IMR-90 (cell line): ENCODE measurements around the gene PHF21A. TPM values are rescaled to one million over a fixed set of nuclear protein-coding genes. Genes with fewer than 3 reads are reported as not detected.

ENCODE experiments used
- ATAC-seq: fragments of 200-7000 bp; cut with Tn5 transposase; 2 replicates; pipeline ENCODE4 v1.9.1; 2020; ENCODE audit warnings: low read depth, mild to moderate bottlenecking, moderate library complexity
- BruUV-seq: library from RNA; stranded (reverse); fragments of 400-500 nt; replicated peaks from 2 replicates; lab custom pipeline; 2021; lab: Mats Ljungman, UMichigan
- CTCF ChIA-PET: fragments of 300-600 bp; formaldehyde crosslinking; extraction: SDS; loops from one replicate; lab custom pipeline; 2021; ENCODE audit warnings: antibody characterized with exemption; lab: Yijun Ruan, JAX
- POLR2A ChIA-PET: fragments of 300-600 bp; sonication (Branson Sonifier 250); formaldehyde crosslinking; loops from one replicate; lab custom pipeline; 2022; ENCODE audit warnings: antibody characterized with exemption; ENCODE audit not compliant: unreplicated experiment; lab: Charles Lee
- DNase-seq: peaks from one replicate; pipeline ENCODE4 v3.0.0; 2013
- H2AFZ ChIP-seq: replicated peaks from 2 replicates; pipeline ENCODE3; 2013; ENCODE audit warnings: low read length, mild to moderate bottlenecking; ENCODE audit not compliant: poor library complexity
- H2AK5ac ChIP-seq: 2 replicates; pipeline ENCODE4 v1.6.1; 2013; ENCODE audit warnings: low read depth, low read length, inconsistent platforms
- H2AK9ac ChIP-seq: replicated peaks from 2 replicates; pipeline ENCODE3; 2013; ENCODE audit warnings: mild to moderate bottlenecking, low read depth, low read length, moderate library complexity; ENCODE audit not compliant: poor library complexity
- H2BK120ac ChIP-seq: 2 replicates; pipeline ENCODE4 v1.6.1; 2013; ENCODE audit warnings: low read depth, low read length, inconsistent platforms
- H2BK15ac ChIP-seq: 3 replicates; pipeline ENCODE4 v1.6.1; 2013; ENCODE audit warnings: low read depth, low read length, inconsistent platforms
- H2BK20ac ChIP-seq: 2 replicates; pipeline ENCODE4 v1.6.1; 2013; ENCODE audit warnings: low read depth, mild to moderate bottlenecking, inconsistent platforms, low read length, moderate library complexity
- H2BK5ac ChIP-seq: 2 replicates; pipeline ENCODE4 v1.6.1; 2013; ENCODE audit warnings: mild to moderate bottlenecking, low read depth, low read length, inconsistent platforms; ENCODE audit not compliant: poor library complexity, severe bottlenecking
- H3K14ac ChIP-seq: replicated peaks from 2 replicates; pipeline ENCODE4 v1.6.1; 2013; ENCODE audit warnings: low read depth, low read length, inconsistent platforms
- H3K18ac ChIP-seq: 2 replicates; pipeline ENCODE4 v1.6.1; 2013; ENCODE audit warnings: low read depth, low read length, control low read depth
- H3K23ac ChIP-seq: 2 replicates; pipeline ENCODE4 v1.6.1; 2013; ENCODE audit warnings: low read depth, low read length, inconsistent platforms
- H3K27ac ChIP-seq: 2 replicates; pipeline ENCODE4 v1.5.1; 2013; ENCODE audit warnings: mild to moderate bottlenecking, control low read depth, low read length; ENCODE audit not compliant: insufficient read depth
- H3K27me3 ChIP-seq: 2 replicates; pipeline ENCODE4 v1.6.1; 2013; ENCODE audit warnings: low read length; ENCODE audit not compliant: control insufficient read depth, insufficient read depth
- H3K36me3 ChIP-seq: 2 replicates; pipeline ENCODE4 v1.6.1; 2013; ENCODE audit warnings: low read length, mixed read lengths; ENCODE audit not compliant: control insufficient read depth, insufficient read depth
- H3K4ac ChIP-seq: 2 replicates; pipeline ENCODE4 v1.6.1; 2013; ENCODE audit warnings: low read depth, low read length, inconsistent platforms
- H3K4me1 ChIP-seq: 2 replicates; pipeline ENCODE4 v1.6.1; 2013; ENCODE audit warnings: low read length, mixed read lengths; ENCODE audit not compliant: control insufficient read depth, insufficient read depth
- H3K4me2 ChIP-seq: 2 replicates; pipeline ENCODE4 v1.6.1; 2013; ENCODE audit warnings: low read depth, mild to moderate bottlenecking, control low read depth, low read length, moderate library complexity
- H3K4me3 ChIP-seq: 2 replicates; pipeline ENCODE4 v1.5.1; 2013; ENCODE audit warnings: low read depth, mild to moderate bottlenecking, control low read depth, low read length, moderate library complexity; ENCODE audit not compliant: insufficient read depth
- H3K56ac ChIP-seq: 2 replicates; pipeline ENCODE4 v1.6.1; 2013; ENCODE audit warnings: low read length, inconsistent platforms; ENCODE audit not compliant: insufficient read depth; ENCODE audit errors: extremely low read depth
- H3K79me1 ChIP-seq, 2 experiments: 2 replicates each; pipeline ENCODE4 v1.6.1; 2013; ENCODE audit warnings: low read length in 2 of 2, inconsistent platforms in 1 of 2, low read depth in 1 of 2
- H3K9ac ChIP-seq: 2 replicates; pipeline ENCODE4 v1.6.1; 2013; ENCODE audit warnings: low read depth, low read length, control low read depth
- H3K9me1 ChIP-seq: 2 replicates; pipeline ENCODE4 v1.6.1; 2013; ENCODE audit warnings: low read length, inconsistent platforms; ENCODE audit not compliant: insufficient read depth
- H3K9me3 ChIP-seq: 2 replicates; pipeline ENCODE4 v1.6.1; 2013; ENCODE audit warnings: low read length; ENCODE audit not compliant: control insufficient read depth, insufficient read depth
- H4K20me1 ChIP-seq: 2 replicates; pipeline ENCODE4 v1.6.1; 2013; ENCODE audit warnings: low read length, inconsistent platforms; ENCODE audit not compliant: insufficient read depth
- H4K5ac ChIP-seq: 2 replicates; pipeline ENCODE4 v1.6.1; 2013; ENCODE audit warnings: mild to moderate bottlenecking, low read depth, low read length, control low read depth
- H4K8ac ChIP-seq, 2 experiments: 2 replicates each; pipeline ENCODE4 v1.6.1; 2013; ENCODE audit warnings: low read depth in 2 of 2, low read length in 2 of 2, control low read depth in 1 of 2, inconsistent platforms in 1 of 2
- H4K91ac ChIP-seq: 2 replicates; pipeline ENCODE4 v1.6.1; 2013; ENCODE audit warnings: low read depth, low read length, inconsistent platforms; ENCODE audit not compliant: insufficient read depth
- RAD21 ChIP-seq: IDR thresholded peaks from 2 replicates; pipeline ENCODE4 v1.6.1; 2012; ENCODE audit warnings: low read length, improper control_type of control experiment
- WGBS, 2 experiments: methylation state at CpG; one replicate each; pipeline versions ENCODE4 v1.1.5 to v1.1.7; 2013; ENCODE audit warnings: missing lambda C conversion rate in 2 of 2; ENCODE audit not compliant: insufficient read length in 1 of 2; ENCODE audit errors: extremely low coverage in 2 of 2; 5-methylcytosine and 5-hydroxymethylcytosine counted together
- dilution Hi-C: fragments of 300-500 bp; cut with HindIII; formaldehyde crosslinking; loops from one replicate; pipeline ENCODE4 v1.14.3; 2018; ENCODE audit warnings: low sequenced_read_pairs; ENCODE audit not compliant: unreplicated experiment
- in situ Hi-C: fragments of 300-500 bp; cut with MboI; formaldehyde crosslinking; loops from 3 replicates; pipeline ENCODE4 v1.14.3; 2019; ENCODE audit warnings: low sequenced_read_pairs, inconsistent platforms, mixed read lengths
- intact Hi-C: fragments of 100-400 bp; cut with micrococcal nuclease; formaldehyde crosslinking; loops from 2 replicates; pipeline ENCODE4 v1.10.0; 2022
- polyA plus RNA-seq, 3 experiments: library from polyadenylated mRNA; depleted of rRNA; stranded (reverse); fragments of >200 nt; gene quantifications; 2 replicates each; pipeline ENCODE4 v1.2.3, GENCODE V29; 2012; ENCODE audit warnings: low replicate concordance in 1 of 3
- total RNA-seq: library from RNA; depleted of rRNA; stranded (reverse); fragments of >200 nt; gene quantifications from 2 replicates; pipeline ENCODE4 v1.2.3, GENCODE V29; 2012

The PHF21A gene
- total and polyA plus RNA-seq, 2 of the 4 experiments (the other 2 are of a cell fraction), result 9.0 to 20.6 TPM

GRCh38 chr11:46064221-46064620, 57.0 kb downstream of the PHF21A start:
- no peak overlapping the region for H2BK5ac ChIP-seq
- peak; percentile 85 for ATAC-seq
- peak; percentile 64 for DNase-seq
- H3K4ac ChIP-seq, result no peak overlapping the region
- no peak overlapping the region for H4K5ac ChIP-seq
- no peak overlapping the region for H3K56ac ChIP-seq
- intact Hi-C loops, result no loop called here
- no peak for TF ChIP-seq RAD21
- H2AK9ac ChIP-seq, result no peak overlapping the region
- no peak overlapping the region for H4K91ac ChIP-seq
- H3K23ac ChIP-seq, result no peak overlapping the region
- peaks cover 12% of the 10 kb centered on the region; the same call in 1 of the 2 replicates for H4K20me1 ChIP-seq
- dilution Hi-C loops, result no loop called here
- H3K4me1 ChIP-seq, result 0 out of 2 replicates have a peak, but pooled peaks cover 2% of the 10 kb centered on the region
- H2BK15ac ChIP-seq, result no peak overlapping the region
- no peak overlapping the region for H4K8ac ChIP-seq
- no TSS peak for BruUV-seq
- in situ Hi-C loops, result no loop called here
- no peaks in the 10 kb centered on the region for H3K27me3 ChIP-seq
- H3K36me3 ChIP-seq, result peaks cover 7% of the 10 kb centered on the region; the same call in 1 of the 2 replicates
- no peaks in the 10 kb centered on the region for H3K9me3 ChIP-seq
- no peak overlapping the region for H3K27ac ChIP-seq
- no peak overlapping the region for H3K9ac ChIP-seq
- peaks cover 2% of the 10 kb centered on the region for H3K9me1 ChIP-seq
- H2BK120ac ChIP-seq, result no peak overlapping the region
- ChIA-PET POLR2A (no interaction called here), CTCF (interaction anchor here (0.7 kb wide), 1 partner anchor 8 kb away, joined by 3 read pairs; no protein-coding TSS in a partner anchor)
- no peak overlapping the region for H2AFZ ChIP-seq
- H2BK20ac ChIP-seq, result no peak overlapping the region
- peaks cover 24 to 25% of the 10 kb centered on the region in 2 experiments for H3K79me1 ChIP-seq
- no peak overlapping the region for H3K4me3 ChIP-seq
- no peak overlapping the region for H3K4me2 ChIP-seq
- H3K18ac ChIP-seq, result no peak overlapping the region
- no peak overlapping the region for H2AK5ac ChIP-seq
- no peak overlapping the region for H3K14ac ChIP-seq
- WGBS, 2 experiments, result no CpG with 5 or more reads among the region's 2 CpGs
